ENCODE measurements around the gene ZNF846. TPM values are rescaled to one million over a fixed set of nuclear protein-coding genes. Genes with fewer than 3 reads are reported as not detected.

The ZNF846 gene
- 10 to 100 TPM in 1 of 2 donors, 1 to 10 TPM in 1; 3.9 to 12.0 TPM for total RNA-seq
- total RNA-seq, result 11.7 to 13.8 reads per million in 2 donors

DNA sequence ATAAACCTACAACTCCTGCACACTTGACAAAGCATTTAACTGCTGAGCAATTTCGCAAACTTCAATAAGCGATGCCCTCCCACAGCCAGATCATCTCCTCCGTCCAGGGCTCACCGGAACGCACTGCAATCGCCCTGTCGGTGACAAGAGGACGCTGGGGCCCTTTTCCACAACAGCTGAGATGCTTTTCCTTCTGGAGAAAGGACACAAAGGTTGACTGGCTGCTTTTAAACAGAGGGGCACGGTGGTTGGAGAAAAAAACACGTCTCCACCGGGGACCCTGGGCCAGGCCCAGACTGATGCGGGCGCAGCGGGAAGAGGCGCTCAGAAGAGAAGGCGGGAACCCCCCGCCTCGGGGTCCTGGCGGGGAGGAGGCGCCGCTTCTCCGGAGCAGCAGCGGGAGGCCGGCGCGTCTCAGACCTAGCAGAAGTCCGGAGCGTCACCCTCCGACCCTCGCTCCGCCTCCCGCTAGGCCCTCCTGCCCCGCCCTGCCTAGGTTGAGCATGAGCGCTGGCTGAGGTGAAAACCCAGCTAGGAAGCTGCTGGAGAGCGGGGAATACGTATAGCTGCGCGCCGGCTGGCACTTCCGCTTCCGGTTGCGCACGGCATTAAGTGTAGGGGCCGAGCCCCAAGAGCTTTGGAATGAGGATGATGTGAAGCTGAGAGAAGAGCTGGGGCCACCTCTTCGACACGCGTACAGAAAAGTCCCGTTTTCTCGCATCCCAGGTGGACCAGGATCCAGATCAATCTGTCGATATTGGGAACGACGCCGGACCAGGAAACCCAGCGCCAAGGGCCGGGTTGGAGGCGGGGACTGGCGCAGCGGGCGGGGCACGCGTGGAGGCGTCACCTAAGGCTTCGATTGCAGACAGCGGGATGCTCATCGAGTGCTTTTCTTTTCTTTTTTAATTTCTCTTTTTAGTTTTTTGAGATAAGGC, at the start of gene ZNF846:
TSS of gene ZNF846 (minus strand) at position 564 of the 938 bp plus-strand sequence. CDS start 3,788 bp downstream, outside the sequence.
- H3K27me3 Mint-ChIP-seq, result no peaks in the 10 kb centered on the region
- peaks cover 2% of the 10 kb centered on the region for H3K36me3 Mint-ChIP-seq (ENCODE audit: low read depth)
- ATAC-seq, result peak; percentile 95
- H3K4me1 Mint-ChIP-seq, result peaks cover 3% of the 10 kb centered on the region
- peak within 1 kb of the TSS; percentile 96 for H3K27ac Mint-ChIP-seq
- no peaks in the 10 kb centered on the region for H3K9me3 ChIP-seq (ENCODE audit: control insufficient read depth, low read length, poor library complexity, severe bottlenecking)
- H3K4me3 Mint-ChIP-seq, result peak within 1 kb of the TSS; percentile 94
- DNase-seq, result peak; percentile 78 to 87 (median 83)

DNA sequence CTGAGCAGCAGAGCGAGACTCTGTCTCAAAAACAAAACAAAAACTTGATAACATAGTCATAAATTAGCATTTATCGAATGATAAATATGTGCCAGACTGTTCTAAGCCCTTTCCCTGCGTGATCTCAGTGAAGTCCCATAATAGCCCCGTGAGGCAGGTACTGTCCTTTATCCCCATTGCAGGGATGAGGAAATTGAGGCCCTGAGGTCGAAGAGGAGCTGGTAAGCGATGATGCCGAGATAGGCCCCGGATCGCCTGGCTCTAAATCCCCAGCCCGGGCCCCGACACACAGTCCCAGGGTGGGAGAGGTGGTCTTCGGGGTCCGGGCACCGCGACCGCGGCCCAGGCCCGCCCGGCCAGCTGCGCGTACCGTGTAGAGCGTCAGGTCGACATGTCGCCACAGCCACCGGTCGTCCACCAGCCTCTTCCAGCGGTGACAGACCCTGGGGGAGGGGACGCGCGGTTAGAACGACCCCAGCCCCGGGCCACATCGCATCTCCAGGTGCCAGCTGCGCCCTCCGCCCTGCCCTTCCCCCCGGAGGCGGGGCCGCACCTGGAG, 49.7 kb upstream of the ZNF846 start:
- ATAC-seq, result no peak
- peaks cover 2% of the 10 kb centered on the region for H3K36me3 Mint-ChIP-seq (ENCODE audit: low read depth)
- H3K4me1 Mint-ChIP-seq, result peaks cover 16% of the 10 kb centered on the region
- peak overlapping the region; percentile 90 for H3K4me3 Mint-ChIP-seq
- peak overlapping the region; percentile 86 for H3K27ac Mint-ChIP-seq
- DNase-seq, result no peak
- H3K9me3 ChIP-seq (ENCODE audit: control insufficient read depth, low read length, poor library complexity, severe bottlenecking), result no peaks in the 10 kb centered on the region
- no peaks in the 10 kb centered on the region for H3K27me3 Mint-ChIP-seq

DNA sequence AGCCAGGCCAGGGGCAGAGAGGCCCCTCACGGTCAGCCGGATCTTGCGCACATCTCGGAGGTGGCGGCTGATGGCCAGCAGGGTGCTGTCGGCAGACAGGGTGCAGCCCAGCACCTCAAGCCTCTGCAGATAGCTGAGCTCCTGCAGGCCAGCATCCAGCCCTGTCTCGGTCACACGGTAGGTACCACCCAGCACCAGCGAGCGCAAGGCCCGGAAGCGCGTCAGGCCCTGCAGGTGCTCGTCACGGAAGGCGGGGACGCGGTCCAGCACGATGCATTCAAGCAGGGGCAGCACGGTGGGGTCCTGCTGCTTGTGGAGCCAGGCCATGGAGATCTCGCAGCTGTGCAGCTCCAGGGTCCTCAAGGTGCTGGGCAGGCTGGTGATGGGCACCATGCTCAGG, 42.6 kb upstream of the ZNF846 start:
- peaks cover 3% of the 10 kb centered on the region for H3K36me3 Mint-ChIP-seq (ENCODE audit: low read depth)
- H3K9me3 ChIP-seq (ENCODE audit: control insufficient read depth, low read length, poor library complexity, severe bottlenecking), result no peaks in the 10 kb centered on the region

DNA sequence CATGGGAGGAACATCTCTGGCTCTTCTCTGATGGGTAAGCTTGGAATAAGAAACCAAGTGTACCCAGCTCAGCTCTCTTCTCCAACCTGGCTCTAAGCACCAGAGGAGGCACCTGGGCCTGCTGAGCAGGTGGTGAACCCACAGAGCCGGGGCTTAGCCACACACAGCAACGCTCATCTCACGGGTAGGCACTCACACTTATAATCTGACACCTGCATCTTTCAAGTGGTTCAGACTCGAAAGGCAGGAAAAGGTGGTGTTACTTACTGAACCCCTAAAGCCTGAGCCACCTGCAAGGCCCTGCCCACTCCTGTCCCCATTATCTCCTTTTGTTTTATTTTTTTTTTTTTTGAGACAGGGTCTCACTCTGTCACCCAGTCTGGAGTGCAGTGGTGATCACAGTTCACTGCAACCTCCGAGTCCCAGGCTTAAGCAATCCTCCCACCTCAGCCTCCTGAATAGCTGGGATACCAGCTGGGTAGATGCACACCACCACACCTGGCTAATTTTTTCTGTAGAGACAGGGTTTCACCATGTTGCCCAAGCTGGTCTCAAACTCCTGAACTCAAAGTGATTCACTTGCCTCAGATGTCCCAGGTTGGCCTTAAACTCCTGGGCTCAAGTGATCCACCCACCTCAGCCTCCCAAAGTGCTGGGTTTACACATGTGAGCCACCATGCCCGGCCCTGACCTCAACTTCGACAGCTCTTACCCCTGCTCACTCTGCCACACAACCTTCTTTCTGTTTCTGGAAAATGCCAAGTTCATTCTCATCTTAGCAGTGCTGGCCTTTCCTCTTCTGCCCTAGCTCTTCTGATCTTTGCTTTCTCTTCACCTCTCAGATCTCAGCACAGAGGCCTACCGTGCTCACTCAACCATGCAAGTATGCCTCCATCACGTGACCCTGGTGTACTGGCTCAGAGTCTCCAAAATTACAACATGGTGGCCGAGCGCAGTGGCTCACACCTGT, 40.6 kb upstream of the ZNF846 start:
- ATAC-seq (peak; percentile 92), DNase-seq (no peak)
- H3K27me3 Mint-ChIP-seq, result no peaks in the 10 kb centered on the region
- peak overlapping the region; percentile 41 for H3K4me3 Mint-ChIP-seq
- H3K36me3 Mint-ChIP-seq (ENCODE audit: low read depth), result peaks cover 3% of the 10 kb centered on the region
- peak overlapping the region; percentile 90 for H3K27ac Mint-ChIP-seq
- no peaks in the 10 kb centered on the region for H3K9me3 ChIP-seq (ENCODE audit: control insufficient read depth, low read length, poor library complexity, severe bottlenecking)
- peaks cover 14% of the 10 kb centered on the region for H3K4me1 Mint-ChIP-seq

More for the DNA sequence above, 42.6 kb upstream of the ZNF846 start:
- ATAC-seq, result no peak
- no peak overlapping the region for H3K27ac Mint-ChIP-seq
- DNase-seq, result no peak
- H3K27me3 Mint-ChIP-seq, result no peaks in the 10 kb centered on the region
- no peak overlapping the region for H3K4me3 Mint-ChIP-seq
- peaks cover 14% of the 10 kb centered on the region for H3K4me1 Mint-ChIP-seq

DNA sequence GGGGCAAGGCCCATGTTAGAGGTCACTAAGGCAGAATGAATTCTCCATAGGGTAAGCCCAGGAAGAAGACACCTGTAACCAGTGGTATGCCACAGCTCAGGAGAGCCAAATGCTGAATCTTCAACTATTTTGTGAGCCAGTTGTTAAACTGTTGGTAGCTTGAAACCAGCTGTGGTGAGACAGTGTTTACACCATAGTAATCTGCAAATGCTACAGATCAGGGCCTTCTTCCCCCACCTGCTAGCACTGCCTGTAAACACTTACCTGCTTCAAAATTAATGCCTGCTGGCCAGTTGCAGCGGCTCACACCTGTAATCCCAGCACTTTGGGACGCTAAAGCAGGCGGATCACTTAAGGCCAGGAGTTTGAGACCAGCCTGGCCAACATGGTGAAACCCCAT, 38.3 kb upstream of the ZNF846 start:
- H3K27me3 Mint-ChIP-seq, result no peaks in the 10 kb centered on the region
- H3K9me3 ChIP-seq (ENCODE audit: control insufficient read depth, low read length, poor library complexity, severe bottlenecking), result no peaks in the 10 kb centered on the region
- no peak for ATAC-seq
- peaks cover 14% of the 10 kb centered on the region for H3K4me1 Mint-ChIP-seq
- H3K36me3 Mint-ChIP-seq (ENCODE audit: low read depth), result peaks cover 3% of the 10 kb centered on the region
- peak overlapping the region; percentile 90 for H3K27ac Mint-ChIP-seq
- DNase-seq, result no peak
- no peak overlapping the region for H3K4me3 Mint-ChIP-seq

DNA sequence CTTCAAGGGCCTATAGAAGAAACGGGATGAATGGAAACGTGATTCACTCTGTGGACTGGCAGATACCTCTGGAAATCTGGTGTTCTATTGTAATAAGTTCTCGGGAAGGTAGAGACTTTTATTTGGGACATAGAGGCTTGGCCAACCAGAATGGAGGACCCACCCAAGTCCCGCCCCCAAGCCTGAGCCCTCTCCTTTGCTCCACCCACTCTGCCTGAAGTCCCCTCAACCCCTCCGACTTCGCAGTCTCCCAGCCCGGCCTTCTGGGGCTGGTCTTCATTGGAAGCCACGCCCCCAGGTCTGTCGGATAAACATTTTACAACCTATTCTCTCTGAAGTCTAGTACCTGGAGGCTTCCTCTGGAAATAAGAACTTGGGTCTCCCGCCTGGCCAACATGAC, 33.4 kb upstream of the ZNF846 start:
- no peak overlapping the region for H3K4me3 Mint-ChIP-seq
- H3K27me3 Mint-ChIP-seq, result no peaks in the 10 kb centered on the region
- peaks cover 11% of the 10 kb centered on the region for H3K4me1 Mint-ChIP-seq
- no peaks in the 10 kb centered on the region for H3K36me3 Mint-ChIP-seq (ENCODE audit: low read depth)
- no peak for DNase-seq
- no peaks in the 10 kb centered on the region for H3K9me3 ChIP-seq (ENCODE audit: control insufficient read depth, low read length, poor library complexity, severe bottlenecking)
- H3K27ac Mint-ChIP-seq, result no peak overlapping the region
- ATAC-seq, result no peak

DNA sequence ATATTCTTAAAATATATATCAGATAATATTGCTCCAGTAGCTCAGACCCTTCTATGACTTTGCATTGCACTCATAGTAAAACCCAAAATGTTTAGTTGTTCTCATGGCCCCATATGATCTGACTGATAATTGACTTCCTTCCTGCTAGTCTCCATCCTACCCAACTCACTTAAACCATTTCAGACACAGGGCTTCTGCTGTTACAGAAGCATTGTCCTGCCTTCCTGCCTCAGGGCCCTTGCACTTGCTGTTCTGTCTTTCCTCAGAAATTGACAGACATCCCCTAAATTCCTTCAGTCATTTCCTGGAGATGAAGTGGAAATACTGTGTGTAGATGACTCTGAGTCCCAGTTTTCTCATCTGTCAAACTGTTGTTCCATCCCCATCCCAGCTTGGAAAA, 30.6 kb upstream of the ZNF846 start:
- H3K36me3 Mint-ChIP-seq (ENCODE audit: low read depth), result no peaks in the 10 kb centered on the region
- H3K27ac Mint-ChIP-seq, result no peak overlapping the region
- H3K4me3 Mint-ChIP-seq, result no peak overlapping the region
- H3K27me3 Mint-ChIP-seq, result no peaks in the 10 kb centered on the region
- peaks cover 15% of the 10 kb centered on the region for H3K4me1 Mint-ChIP-seq
- ATAC-seq, result no peak
- DNase-seq, result no peak
- no peaks in the 10 kb centered on the region for H3K9me3 ChIP-seq (ENCODE audit: control insufficient read depth, low read length, poor library complexity, severe bottlenecking)

DNA sequence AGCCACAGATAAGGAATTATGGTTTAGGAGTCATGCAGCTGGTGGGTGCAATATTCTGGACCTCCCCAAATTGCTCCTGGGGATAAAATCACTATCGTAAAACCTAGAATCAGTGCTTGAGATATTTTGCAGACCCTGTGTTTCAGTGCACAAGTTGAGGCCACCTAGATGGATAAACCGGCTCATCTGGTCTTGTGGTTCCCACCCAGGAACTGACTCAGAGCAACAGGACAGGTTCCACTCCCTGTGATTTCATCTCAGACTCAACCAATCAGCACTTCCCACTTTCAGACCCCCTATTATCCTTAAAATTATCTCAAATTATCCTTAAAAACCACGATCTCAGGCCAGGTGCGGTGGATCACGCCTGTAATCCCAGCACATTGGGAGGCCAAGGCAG, 29.3 kb upstream of the ZNF846 start:
- no peak for DNase-seq
- H3K4me1 Mint-ChIP-seq, result peaks cover 15% of the 10 kb centered on the region
- ATAC-seq, result no peak
- no peaks in the 10 kb centered on the region for H3K27me3 Mint-ChIP-seq
- H3K27ac Mint-ChIP-seq, result peak overlapping the region; percentile 81
- H3K36me3 Mint-ChIP-seq (ENCODE audit: low read depth), result no peaks in the 10 kb centered on the region
- H3K4me3 Mint-ChIP-seq, result no peak overlapping the region
- no peaks in the 10 kb centered on the region for H3K9me3 ChIP-seq (ENCODE audit: control insufficient read depth, low read length, poor library complexity, severe bottlenecking)

DNA sequence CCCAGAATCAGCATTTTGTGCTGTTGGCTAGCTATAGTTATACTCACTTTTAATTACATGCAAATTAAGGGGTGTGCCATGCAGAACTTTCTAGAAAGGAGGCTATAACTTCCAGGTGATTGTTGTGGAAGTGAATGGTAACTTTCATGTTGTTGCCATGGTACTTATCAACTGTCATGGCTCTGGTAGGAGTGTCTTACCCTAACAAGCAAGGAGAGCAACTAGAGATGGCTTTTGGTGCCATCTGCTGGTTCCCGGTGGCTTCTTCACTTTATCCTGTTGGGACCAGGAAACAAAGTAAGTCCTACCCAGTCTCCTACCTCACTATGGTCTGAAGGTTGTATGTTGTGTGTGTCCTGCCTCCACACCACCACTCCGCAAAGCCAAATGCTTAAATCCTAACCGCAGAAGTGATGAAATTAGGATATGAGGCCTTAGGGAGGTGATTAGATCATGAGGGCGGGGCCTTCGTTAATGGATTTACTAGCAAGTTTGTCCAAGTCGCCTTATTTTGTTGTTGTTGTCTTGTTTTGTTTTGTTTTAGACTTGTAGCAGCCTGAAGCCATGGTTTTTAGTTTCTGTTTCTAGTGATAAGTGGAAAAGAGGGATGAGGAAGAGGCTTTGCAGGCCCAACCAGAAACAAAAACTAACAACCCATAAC, 27.7 kb upstream of the ZNF846 start:
- Mint-ChIP-seq H3K36me3 (ENCODE audit: low read depth) (no peaks in the 10 kb centered on the region), H3K27me3 (no peaks in the 10 kb centered on the region), H3K27ac (peak overlapping the region; percentile 65), H3K4me3 (peak overlapping the region; percentile 47), H3K4me1 (peaks cover 17% of the 10 kb centered on the region)
- peak; percentile 46 to 76 (median 71) for DNase-seq
- no peaks in the 10 kb centered on the region for H3K9me3 ChIP-seq (ENCODE audit: control insufficient read depth, low read length, poor library complexity, severe bottlenecking)
- peak; percentile 53 for ATAC-seq

DNA sequence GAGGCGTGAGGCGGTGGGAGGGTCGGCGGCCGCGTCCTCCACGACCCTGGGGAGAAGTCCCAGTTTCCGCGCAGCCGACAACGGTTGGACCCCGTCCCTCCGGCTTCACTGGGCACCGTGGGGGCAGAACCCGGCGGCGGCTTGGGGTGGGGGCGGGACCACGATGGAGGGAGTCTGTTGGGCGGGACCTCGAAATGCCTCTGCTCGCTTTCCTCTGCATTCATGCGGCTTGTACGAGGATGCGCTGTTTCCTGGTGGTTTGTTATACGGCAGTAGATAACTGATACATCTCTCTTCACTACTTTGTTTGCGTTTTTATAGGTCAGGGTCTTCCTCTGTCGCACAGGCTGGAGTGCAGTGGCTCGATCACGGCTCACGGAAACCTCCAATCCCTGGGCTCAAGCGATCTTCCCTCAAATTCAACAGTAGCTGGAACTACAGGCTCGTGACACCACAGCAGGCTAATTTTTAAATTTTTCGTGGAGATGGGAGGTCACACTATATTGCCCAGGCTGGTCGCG, 24.6 kb upstream of the ZNF846 start:
- Mint-ChIP-seq H3K27me3 (no peaks in the 10 kb centered on the region), H3K36me3 (ENCODE audit: low read depth) (no peaks in the 10 kb centered on the region), H3K4me3 (peak overlapping the region; percentile 92), H3K4me1 (peaks cover 12% of the 10 kb centered on the region), H3K27ac (peak overlapping the region; percentile 86)
- no peaks in the 10 kb centered on the region for H3K9me3 ChIP-seq (ENCODE audit: control insufficient read depth, low read length, poor library complexity, severe bottlenecking)
- ATAC-seq (peak; percentile 21), DNase-seq (peak in 1 of 3 donors; percentile 39)

DNA sequence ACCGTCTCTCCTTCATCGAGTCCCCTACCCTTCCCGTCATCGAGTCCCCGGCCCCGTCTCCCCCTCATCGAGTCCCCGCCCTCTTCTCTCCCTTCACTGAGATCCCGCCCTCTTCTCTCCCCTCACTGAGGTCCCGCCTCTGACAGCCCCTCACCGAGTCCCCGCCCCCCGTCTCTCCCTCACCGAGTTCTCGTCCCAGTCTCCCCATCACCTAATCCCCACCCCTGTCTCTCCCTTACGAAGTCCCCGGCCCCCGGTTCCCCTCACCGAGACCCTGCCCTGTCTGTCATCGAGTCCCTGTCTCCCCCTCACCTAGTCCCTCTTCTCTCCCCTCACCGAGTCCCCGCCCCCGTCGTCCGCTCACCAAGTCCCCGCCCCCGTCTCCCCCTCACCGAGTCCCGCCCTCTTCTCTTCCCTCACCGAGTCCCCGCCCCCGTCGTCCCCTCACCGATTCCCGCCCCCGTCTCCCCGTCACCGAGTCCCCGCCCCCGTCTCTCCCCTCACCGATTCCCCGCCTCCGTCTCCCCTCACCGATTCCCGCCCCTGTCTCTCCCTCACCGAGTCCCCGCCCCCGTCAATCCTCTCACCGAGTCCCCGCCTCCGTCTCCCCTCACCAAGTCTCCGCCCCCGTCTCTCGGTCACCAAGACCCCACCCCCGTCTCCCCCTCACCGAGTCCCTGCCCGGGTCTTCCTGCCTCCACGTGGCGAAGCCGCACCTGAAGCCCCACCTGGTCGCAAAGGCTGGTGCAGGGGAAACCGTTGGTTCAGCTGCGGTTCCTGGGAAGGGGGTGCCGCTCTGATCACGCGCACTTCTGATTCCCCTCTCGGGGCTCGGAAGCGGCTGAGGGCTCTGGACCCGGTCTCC, 23.9 kb upstream of the ZNF846 start:
- Mint-ChIP-seq H3K27me3 (no peaks in the 10 kb centered on the region), H3K36me3 (ENCODE audit: low read depth) (no peaks in the 10 kb centered on the region), H3K27ac (peak overlapping the region; percentile 86), H3K4me1 (peaks cover 10% of the 10 kb centered on the region), H3K4me3 (peak overlapping the region; percentile 92)
- peak; percentile 81 to 92 (median 91) for DNase-seq
- peak; percentile 58 for ATAC-seq
- no peaks in the 10 kb centered on the region for H3K9me3 ChIP-seq (ENCODE audit: control insufficient read depth, low read length, poor library complexity, severe bottlenecking)
